Ascending aorta (tissue), 2 donors: Measurements from ENCODE around the gene FRMD4A. TPM values are rescaled to one million over a fixed set of nuclear protein-coding genes. Genes with fewer than 3 reads are reported as not detected.

Experiments used
- DNase-seq, 2 donors: peaks; one replicate each; pipeline ENCODE4 v3.0.0-alpha.2; 2019; ENCODE audit warnings: low spot score in 2 of 2
- H3K27ac ChIP-seq, 2 donors: fragments of 200-600 bp; sonication (generic); one replicate each; pipeline ENCODE4 v1.5.1; 2016 to 2017; ENCODE audit warnings: mild to moderate bottlenecking in 1 of 2
- H3K27me3 ChIP-seq: fragments of 200-600 bp; sonication (generic); one replicate; pipeline ENCODE4 v1.5.1; 2017
- H3K36me3 ChIP-seq, 2 donors: fragments of 200-600 bp; sonication (generic); one replicate each; pipeline ENCODE4 v1.5.1; 2016
- H3K4me1 ChIP-seq, 2 donors: fragments of 200-600 bp; sonication (generic); one replicate each; pipeline ENCODE4 v1.5.1; 2016 to 2017; ENCODE audit warnings: mild to moderate bottlenecking in 1 of 2
- H3K4me3 ChIP-seq, 2 donors: fragments of 200-600 bp; sonication (generic); one replicate each; pipeline ENCODE4 v1.5.1; 2016 to 2017; ENCODE audit warnings: mild to moderate bottlenecking in 1 of 2
- H3K9me3 ChIP-seq, 2 donors: fragments of 200-600 bp; sonication (generic); one replicate each; pipeline ENCODE4 v1.5.1; 2016
- CTCF ChIP-seq, 3 experiments: fragments of 200-600 bp in 2 of 3; fragments of 450-650 bp in 1 of 3; sonication (generic) in 2 of 3; IDR thresholded peaks; one replicate each; pipeline ENCODE4 v1.5.1; 2016 to 2019; ENCODE audit warnings: antibody characterized with exemption in 3 of 3, mild to moderate bottlenecking in 1 of 3, moderate library complexity in 1 of 3
- intact Hi-C: fragments of 100-400 bp; cut with DNase I; formaldehyde crosslinking; loops from one replicate; pipeline ENCODE4 v1.15.1; 2023
- total RNA-seq: library from RNA; depleted of rRNA; stranded (reverse); fragments of >200 nt; gene quantifications from one replicate; pipeline ENCODE4 v1.1.0, GENCODE V29; 2016

FRMD4A gene
- total RNA-seq, 1 donor from 2014 or later, result 108 TPM

GRCh38 chr10:13699216-13699615 lies 631.5 kb downstream of the FRMD4A start:
- Histone ChIP-seq H3K4me3 (no peak overlapping the region), H3K27me3 (no peaks in the 10 kb centered on the region), H3K9me3 (no peaks in the 10 kb centered on the region), H3K36me3 (peaks cover 13 to 18% of the 10 kb centered on the region in 2 donors), H3K27ac (no peak overlapping the region), H3K4me1 (no peaks in the 10 kb centered on the region)
- DNase-seq, result no peak
- intact Hi-C loops, result no loop called here
- no peak for TF ChIP-seq CTCF (IDR thresholded peaks at IDR 0.05)

GRCh38 chr10:13698217-13698616 lies 632.5 kb downstream of the FRMD4A start:
- Histone ChIP-seq H3K27ac (no peak overlapping the region), H3K27me3 (no peaks in the 10 kb centered on the region), H3K4me1 (no peaks in the 10 kb centered on the region), H3K9me3 (no peaks in the 10 kb centered on the region), H3K4me3 (no peak overlapping the region), H3K36me3 (peaks cover 21 to 28% of the 10 kb centered on the region in 2 donors)
- DNase-seq, result no peak
- no peak for TF ChIP-seq CTCF (IDR thresholded peaks at IDR 0.05)
- intact Hi-C loops, result no loop called here

GRCh38 chr10:13696071-13696470 lies 634.7 kb downstream of the FRMD4A start:
- DNase-seq, result no peak
- intact Hi-C loops, result no loop called here
- H3K27me3 ChIP-seq, result no peaks in the 10 kb centered on the region
- TF ChIP-seq CTCF (IDR thresholded peaks at IDR 0.05), result no peak
- H3K4me1 ChIP-seq, result no peaks in the 10 kb centered on the region
- no peaks in the 10 kb centered on the region for H3K9me3 ChIP-seq
- H3K36me3 ChIP-seq, result peaks cover 28 to 32% of the 10 kb centered on the region in 2 donors
- H3K27ac ChIP-seq, result no peak overlapping the region
- no peak overlapping the region for H3K4me3 ChIP-seq

- no peaks in the 10 kb centered on the region for H3K27me3 ChIP-seq
- H3K4me3 ChIP-seq, result no peak overlapping the region
- intact Hi-C loops, result no loop called here
- no peak for TF ChIP-seq CTCF (IDR thresholded peaks at IDR 0.05)
- peaks cover 24 to 34% of the 10 kb centered on the region in 2 donors for H3K36me3 ChIP-seq
- no peaks in the 10 kb centered on the region for H3K9me3 ChIP-seq
- no peak overlapping the region for H3K27ac ChIP-seq
- H3K4me1 ChIP-seq, result no peaks in the 10 kb centered on the region
- no peak for DNase-seq
Measured at GRCh38 chr10:13695588-13695987, 635.1 kb downstream of the FRMD4A start.

GRCh38 chr10:13693783-13694700 lies 636.7 kb downstream of the FRMD4A start:
- H3K27ac ChIP-seq, result no peak overlapping the region
- no peaks in the 10 kb centered on the region for H3K4me1 ChIP-seq
- H3K27me3 ChIP-seq, result no peaks in the 10 kb centered on the region
- no peak for DNase-seq
- H3K4me3 ChIP-seq, result no peak overlapping the region
- intact Hi-C loops, result no loop called here
- no peaks in the 10 kb centered on the region for H3K9me3 ChIP-seq
- peaks cover 24 to 39% of the 10 kb centered on the region in 2 donors for H3K36me3 ChIP-seq
- no peak for TF ChIP-seq CTCF (IDR thresholded peaks at IDR 0.05)
